Neural progenitor cell (in vitro differentiated cells): Measurements from ENCODE around the gene AAMP. TPM values are rescaled to one million over a fixed set of nuclear protein-coding genes. Genes with fewer than 3 reads are reported as not detected.

Experiments
- DNase-seq: peaks from one replicate; pipeline ENCODE4 v3.0.0-alpha.2; 2016; ENCODE audit warnings: low spot score
- H2AFZ ChIP-seq: fragments of 200-600 bp; sonication (generic); replicated peaks from 2 replicates; pipeline ENCODE4 v1.6.1; 2016; ENCODE audit warnings: antibody characterized with exemption
- H3F3A ChIP-seq: fragments of 200-600 bp; sonication (generic); 2 replicates; pipeline ENCODE4 v1.6.1; 2016; ENCODE audit warnings: antibody characterized with exemption, low read depth
- H3K27ac ChIP-seq: fragments of 200-600 bp; sonication (generic); 2 replicates; pipeline ENCODE4 v1.5.1; 2016; ENCODE audit warnings: mild to moderate bottlenecking
- H3K27me3 ChIP-seq: fragments of 200-600 bp; sonication (generic); 2 replicates; pipeline ENCODE4 v1.6.1; 2016; ENCODE audit warnings: mild to moderate bottlenecking, moderate library complexity
- H3K36me3 ChIP-seq: fragments of 200-600 bp; sonication (generic); 2 replicates; pipeline ENCODE4 v1.5.1; 2016
- H3K4me1 ChIP-seq: fragments of 200-600 bp; sonication (generic); 2 replicates; pipeline ENCODE4 v1.6.1; 2016; ENCODE audit warnings: mixed run types
- H3K4me2 ChIP-seq: fragments of 200-600 bp; sonication (generic); 2 replicates; pipeline ENCODE4 v1.6.1; 2016
- H3K4me3 ChIP-seq: fragments of 200-600 bp; sonication (generic); 2 replicates; pipeline ENCODE4 v1.5.1; 2016
- H3K79me2 ChIP-seq: fragments of 200-600 bp; sonication (generic); 2 replicates; pipeline ENCODE4 v1.6.1; 2016; ENCODE audit warnings: low read depth
- H3K9ac ChIP-seq: fragments of 200-600 bp; sonication (generic); 2 replicates; pipeline ENCODE4 v1.6.1; 2016
- H3K9me3 ChIP-seq: fragments of 200-600 bp; sonication (generic); 2 replicates; pipeline ENCODE4 v1.5.1; 2016; ENCODE audit warnings: low read depth
- H4K20me1 ChIP-seq: fragments of 200-600 bp; sonication (generic); 2 replicates; pipeline ENCODE4 v1.6.1; 2016; ENCODE audit warnings: low read depth
- H3K27ac Mint-ChIP-seq: 3 replicates; pipeline ENCODE4 v1.8.0; 2021; ENCODE audit warnings: mixed read lengths
- H3K27me3 Mint-ChIP-seq: 2 replicates; pipeline ENCODE4 v1.8.0; 2022; ENCODE audit warnings: low read depth, mild to moderate bottlenecking, inconsistent platforms, moderate library complexity, mixed read lengths; ENCODE audit not compliant: insufficient read depth
- H3K36me3 Mint-ChIP-seq: 3 replicates; pipeline ENCODE4 v1.8.0; 2021; ENCODE audit warnings: mixed read lengths
- H3K4me1 Mint-ChIP-seq: 3 replicates; pipeline ENCODE4 v1.8.0; 2021; ENCODE audit warnings: mixed read lengths
- H3K4me3 Mint-ChIP-seq: 3 replicates; pipeline ENCODE4 v1.8.0; 2021; ENCODE audit warnings: mild to moderate bottlenecking, moderate library complexity, mixed read lengths
- H3K9me3 Mint-ChIP-seq: 3 replicates; pipeline ENCODE4 v1.8.0; 2020; ENCODE audit warnings: mixed read lengths
- CTCF ChIP-seq: fragments of 200-600 bp; sonication (generic); IDR thresholded peaks from 2 replicates; pipeline ENCODE4 v1.5.1; 2017; ENCODE audit warnings: antibody characterized with exemption, mild to moderate bottlenecking
- EZH2 ChIP-seq: fragments of 200-600 bp; sonication (generic); IDR thresholded peaks from 2 replicates; pipeline ENCODE4 v1.6.1; 2017; ENCODE audit warnings: antibody characterized with exemption, mild to moderate bottlenecking, moderate library complexity
- EZH2phosphoT487 ChIP-seq: fragments of 200-600 bp; sonication (generic); IDR thresholded peaks from 2 replicates; pipeline ENCODE4 v1.6.1; 2017; ENCODE audit warnings: antibody characterized with exemption
- total RNA-seq: library from RNA; depleted of rRNA; stranded (reverse); fragments of >200 nt; gene quantifications from 2 replicates; pipeline ENCODE4 v1.2.3, GENCODE V29; 2015; ENCODE audit warnings: low replicate concordance

The AAMP gene
- total RNA-seq, 1 donor from 2014 or later: 90.4 TPM

DNA sequence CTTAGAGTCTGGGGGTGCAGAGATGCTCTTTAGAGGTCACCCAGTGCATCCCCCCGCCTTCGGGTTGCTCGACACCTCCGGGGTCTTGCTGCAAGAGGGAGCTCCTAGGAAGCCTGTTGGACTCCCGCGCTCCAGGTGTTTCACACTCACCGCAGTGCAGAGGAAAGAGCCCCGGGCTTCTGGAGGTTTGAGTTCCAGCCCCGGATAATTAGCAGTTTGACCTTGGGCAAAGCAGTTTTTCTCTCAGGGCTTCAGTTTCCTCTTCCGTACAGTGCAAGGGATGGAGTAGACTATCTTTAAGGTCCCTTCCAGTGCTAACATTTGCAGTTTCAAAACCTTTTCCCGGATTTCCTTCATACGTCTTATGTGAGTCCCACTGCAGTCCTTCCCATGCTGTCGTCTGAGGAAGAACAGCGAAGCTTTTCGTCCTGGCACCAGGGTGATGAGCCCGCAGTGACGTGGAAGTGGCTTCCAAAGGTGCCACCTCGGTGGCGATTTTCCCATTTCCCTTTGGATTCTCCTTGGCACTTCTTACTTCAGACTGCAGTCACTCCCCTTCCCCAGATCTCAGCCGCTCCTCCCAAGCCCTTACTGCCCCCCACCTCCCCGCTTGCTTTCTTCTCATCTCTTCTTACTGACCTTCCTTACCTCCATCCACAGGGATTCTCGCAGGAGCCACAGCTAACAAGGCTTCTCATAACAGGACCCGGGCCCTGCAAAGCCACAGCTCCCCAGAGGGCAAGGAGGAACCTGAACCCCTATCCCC, 967 bp upstream of the AAMP start:
- Histone ChIP-seq H3K27me3 (no peaks in the 10 kb centered on the region), H3K4me1 (peaks cover 12% of the 10 kb centered on the region), H3K79me2 (peaks cover 27% of the 10 kb centered on the region), H3K36me3 (no peaks in the 10 kb centered on the region), H3K27ac (no peak overlapping the region), H3F3A (peaks cover 13% of the 10 kb centered on the region), H3K9me3 (no peaks in the 10 kb centered on the region), H3K9ac (peak overlapping the region; percentile 32), H2AFZ (peak overlapping the region; percentile 71), H3K4me2 (peak overlapping the region; percentile 91), H3K4me3 (peak overlapping the region; percentile 89), H4K20me1 (peaks cover 13% of the 10 kb centered on the region)
- DNase-seq: no peak
- no peak overlapping the region for H3K27ac Mint-ChIP-seq
- peaks cover 5% of the 10 kb centered on the region for H3K27me3 Mint-ChIP-seq
- peak overlapping the region; percentile 95 for H3K4me3 Mint-ChIP-seq
- TF ChIP-seq EZH2phosphoT487 (no peak), CTCF (no peak), EZH2 (no peak)
- no peaks in the 10 kb centered on the region for H3K9me3 Mint-ChIP-seq
- peaks cover 27% of the 10 kb centered on the region for H3K4me1 Mint-ChIP-seq
- H3K36me3 Mint-ChIP-seq: peaks cover 9% of the 10 kb centered on the region

GRCh38 chr2:218267259-218267658, 2.7 kb downstream of the AAMP start:
- H3K79me2 ChIP-seq: peaks cover 27% of the 10 kb centered on the region
- TF ChIP-seq CTCF: no peak
- TF ChIP-seq EZH2phosphoT487: no peak
- no peak for TF ChIP-seq EZH2
- H3K36me3 ChIP-seq: no peaks in the 10 kb centered on the region
- H2AFZ ChIP-seq: no peak overlapping the region
- H3K4me1 Mint-ChIP-seq: peaks cover 24% of the 10 kb centered on the region
- H3K4me2 ChIP-seq: no peak overlapping the region
- H3K4me3 Mint-ChIP-seq: no peak overlapping the region
- no peaks in the 10 kb centered on the region for H3K9me3 Mint-ChIP-seq
- no peak overlapping the region for H3K4me3 ChIP-seq
- peaks cover 6% of the 10 kb centered on the region for H3K27me3 Mint-ChIP-seq
- no peaks in the 10 kb centered on the region for H3K9me3 ChIP-seq
- no peak overlapping the region for H3K27ac ChIP-seq
- peaks cover 12% of the 10 kb centered on the region for H3K36me3 Mint-ChIP-seq
- peaks cover 13% of the 10 kb centered on the region for H4K20me1 ChIP-seq
- no peak overlapping the region for H3K27ac Mint-ChIP-seq
- peaks cover 10% of the 10 kb centered on the region for H3F3A ChIP-seq
- no peak overlapping the region for H3K9ac ChIP-seq
- no peak for DNase-seq
- H3K4me1 ChIP-seq: peaks cover 12% of the 10 kb centered on the region
- no peaks in the 10 kb centered on the region for H3K27me3 ChIP-seq

DNA sequence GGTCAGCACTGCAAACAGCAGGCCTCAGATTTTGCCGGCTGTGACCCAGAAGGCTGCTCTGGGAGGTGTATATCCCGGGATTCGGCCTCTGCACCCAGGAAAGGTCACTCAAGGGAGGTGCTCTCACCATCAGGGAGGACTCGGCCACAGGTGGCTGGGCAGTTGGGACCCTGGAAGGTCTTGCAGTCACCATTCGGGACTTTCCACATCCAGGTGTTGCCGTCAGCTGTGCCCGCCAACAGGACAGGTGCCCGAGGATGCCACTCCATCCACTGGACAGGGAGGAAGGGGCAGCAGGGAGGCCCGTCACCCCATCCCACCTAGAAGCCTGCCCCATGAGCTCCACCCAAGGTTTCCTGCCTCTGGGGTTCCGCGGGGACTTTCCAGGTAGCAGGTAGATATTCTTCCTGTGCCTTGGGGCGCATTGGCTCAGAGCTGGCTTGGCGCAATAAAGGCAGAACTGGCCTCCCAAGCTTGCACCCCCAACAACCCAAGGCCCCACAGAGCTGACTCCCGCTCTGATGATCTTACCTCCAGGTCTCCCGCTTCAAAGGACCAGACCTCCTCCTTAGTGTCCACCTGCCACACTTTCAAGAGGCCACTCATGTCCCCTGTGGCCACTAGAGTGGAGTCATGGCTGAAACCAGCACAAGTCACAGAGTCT, 3.5 kb downstream of the AAMP start:
- Mint-ChIP-seq H3K9me3 (no peaks in the 10 kb centered on the region), H3K36me3 (peaks cover 12% of the 10 kb centered on the region), H3K4me3 (no peak overlapping the region), H3K4me1 (peaks cover 24% of the 10 kb centered on the region), H3K27me3 (peaks cover 6% of the 10 kb centered on the region), H3K27ac (no peak overlapping the region)
- Histone ChIP-seq H3K79me2 (peaks cover 26% of the 10 kb centered on the region), H3F3A (peaks cover 7% of the 10 kb centered on the region), H4K20me1 (peaks cover 13% of the 10 kb centered on the region), H3K27ac (no peak overlapping the region), H3K36me3 (no peaks in the 10 kb centered on the region), H3K9ac (no peak overlapping the region), H3K4me2 (no peak overlapping the region), H2AFZ (no peak overlapping the region), H3K9me3 (no peaks in the 10 kb centered on the region), H3K4me1 (peaks cover 14% of the 10 kb centered on the region), H3K4me3 (no peak overlapping the region), H3K27me3 (no peaks in the 10 kb centered on the region)
- DNase-seq: no peak
- no peak for TF ChIP-seq EZH2
- TF ChIP-seq EZH2phosphoT487: no peak
- no peak for TF ChIP-seq CTCF
